Activated naive CD4-positive, alpha-beta T cell treated with anti-CD3 and anti-CD28 coated beads, Interleukin-2, amount 50 U/mL, for 16 hours (primary cell): Measurements from ENCODE around the gene GIMAP8.
"Not testable (repeated sequence)": the region's sequence is repeated elsewhere in the genome, so short reads cannot be mapped to it uniquely, and the experiment has no call there.

ENCODE experiments used
- DNase-seq: peaks from one replicate; pipeline ENCODE4 v3.0.0-alpha.2; 2020

GIMAP8 gene

GRCh38 chr7:150441524-150441923 is 8.9 kb upstream of the GIMAP8 start:
- DNase-seq = no peak

GRCh38 chr7:150442811-150443210 is 7.6 kb upstream of the GIMAP8 start:
- DNase-seq = no peak

DNA sequence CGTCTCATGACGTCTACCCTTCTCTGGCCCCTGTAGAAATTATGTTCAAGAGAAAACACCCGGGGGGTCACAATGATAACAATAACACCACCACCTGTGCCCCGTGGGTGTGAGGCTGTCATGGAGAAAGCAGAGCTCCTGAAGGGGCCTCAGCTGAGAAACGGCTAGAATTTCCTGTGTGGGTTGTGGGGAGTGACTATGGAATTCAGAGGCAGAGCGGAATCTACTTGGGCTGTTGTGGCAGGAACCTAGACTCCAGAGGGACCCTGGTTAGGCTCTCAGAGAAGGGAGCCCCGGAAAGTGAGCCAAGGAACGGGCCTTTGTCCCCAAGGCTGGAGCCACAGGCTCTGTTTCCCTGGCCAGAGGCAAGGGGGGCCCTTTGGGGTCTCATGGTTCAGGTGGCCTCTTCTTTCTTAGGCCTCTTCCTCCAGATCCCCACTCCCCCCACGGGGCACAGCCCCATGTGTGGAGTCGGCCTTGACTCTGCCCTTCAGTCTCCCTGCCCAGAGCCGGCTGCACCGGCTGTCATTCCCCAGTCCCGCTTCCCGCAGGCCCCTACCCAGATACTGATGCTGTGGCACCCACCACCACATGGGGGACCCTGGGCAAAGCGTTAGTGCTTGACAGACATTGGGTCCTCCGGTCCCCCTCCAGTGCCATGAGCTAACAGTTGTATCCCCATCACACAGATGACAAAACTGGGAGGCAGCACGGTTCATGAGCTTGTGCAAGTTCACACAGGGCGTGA is 6.5 kb upstream of the GIMAP8 start:
- DNase-seq = no peak

GRCh38 chr7:150444674-150445365 is 5.6 kb upstream of the GIMAP8 start:
- no peak for DNase-seq

DNA sequence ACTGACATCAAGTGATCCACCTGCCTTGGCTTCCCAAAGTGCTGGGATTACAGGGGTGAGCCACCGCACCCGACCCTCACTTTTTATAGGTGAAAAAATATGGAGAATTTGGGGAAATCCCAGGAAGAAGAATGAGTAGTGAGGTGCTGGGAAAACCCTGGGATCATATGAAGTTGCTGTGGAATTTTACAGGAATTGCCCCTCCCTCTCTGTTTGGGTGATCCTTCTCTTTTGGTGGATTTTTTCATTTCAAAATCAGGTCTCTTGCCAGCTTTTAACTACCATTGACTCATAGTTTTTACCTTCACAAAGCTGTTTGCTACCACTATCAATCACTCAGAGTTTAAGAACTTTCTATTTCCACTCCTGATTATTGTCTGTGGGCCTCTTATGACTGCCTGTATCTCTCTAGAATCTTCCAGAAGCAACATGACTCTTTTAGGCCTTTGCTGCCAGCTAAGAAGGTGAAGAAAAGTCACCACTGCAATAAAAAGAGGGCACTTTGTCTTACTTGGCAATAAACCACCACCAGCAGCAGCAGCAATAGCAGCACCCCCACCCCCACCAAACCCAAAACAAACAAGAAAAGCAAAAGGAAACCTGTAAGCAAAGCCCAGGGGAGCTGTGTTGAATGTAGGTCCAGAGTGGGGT is 4.0 kb upstream of the GIMAP8 start:
- DNase-seq = no peak

GRCh38 chr7:150447966-150448788 is 2.3 kb upstream of the GIMAP8 start:
- no peak for DNase-seq

DNA sequence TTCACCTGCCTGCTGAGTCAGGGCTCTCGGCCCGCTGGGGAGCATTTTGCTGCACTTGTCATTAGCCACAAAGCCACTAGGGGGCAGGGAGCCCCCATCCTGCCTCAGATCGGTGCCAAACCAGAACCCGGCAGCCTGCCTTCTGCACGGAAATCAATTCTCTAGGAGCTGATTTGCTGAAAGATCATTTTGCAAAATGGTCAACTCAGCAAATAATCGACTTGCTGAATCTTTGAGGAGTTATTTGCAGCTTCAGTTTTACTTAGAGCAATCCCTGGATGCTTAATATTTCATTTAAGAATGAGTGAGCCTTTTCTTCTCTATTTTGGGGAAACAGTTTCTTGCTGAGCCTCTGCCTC is 1.7 kb upstream of the GIMAP8 start:
- peak; percentile 88 for DNase-seq

DNA sequence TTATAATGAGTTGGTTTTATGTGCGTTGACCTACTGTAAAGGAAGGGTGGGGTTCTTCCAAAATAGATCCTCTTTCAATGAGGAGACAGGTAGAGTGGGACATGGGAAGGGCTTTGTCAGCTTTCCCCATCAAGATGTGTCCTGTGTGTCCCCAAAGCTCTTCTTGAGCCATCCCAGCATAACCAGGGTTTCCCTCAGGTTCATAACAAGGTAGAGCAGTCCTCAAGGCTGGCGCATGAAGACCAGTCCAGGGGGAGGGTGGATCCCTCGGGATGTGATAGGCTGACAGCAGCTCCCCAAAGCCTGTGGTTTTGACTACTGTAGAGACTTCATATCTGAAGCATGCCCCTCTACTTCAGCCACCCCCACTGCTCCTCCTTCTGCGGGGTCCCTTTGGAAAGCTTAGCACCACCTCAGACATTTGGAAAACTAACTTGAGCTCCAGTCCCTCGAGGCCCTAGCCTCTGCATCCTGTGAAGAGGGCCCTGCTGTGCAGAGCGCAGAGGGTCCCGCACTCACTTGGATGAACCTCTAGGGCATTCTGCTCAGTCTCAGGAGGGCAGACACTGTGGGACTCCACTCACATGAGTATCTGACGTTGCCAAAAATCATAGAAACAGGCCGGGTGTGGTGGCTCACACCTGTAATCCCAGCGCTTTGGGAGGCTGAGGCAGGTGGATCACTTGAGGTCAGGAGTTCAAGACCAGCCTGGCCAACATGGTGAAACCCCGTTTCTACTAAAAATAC is 1.1 kb upstream of the GIMAP8 start:
- DNase-seq = no peak

DNA sequence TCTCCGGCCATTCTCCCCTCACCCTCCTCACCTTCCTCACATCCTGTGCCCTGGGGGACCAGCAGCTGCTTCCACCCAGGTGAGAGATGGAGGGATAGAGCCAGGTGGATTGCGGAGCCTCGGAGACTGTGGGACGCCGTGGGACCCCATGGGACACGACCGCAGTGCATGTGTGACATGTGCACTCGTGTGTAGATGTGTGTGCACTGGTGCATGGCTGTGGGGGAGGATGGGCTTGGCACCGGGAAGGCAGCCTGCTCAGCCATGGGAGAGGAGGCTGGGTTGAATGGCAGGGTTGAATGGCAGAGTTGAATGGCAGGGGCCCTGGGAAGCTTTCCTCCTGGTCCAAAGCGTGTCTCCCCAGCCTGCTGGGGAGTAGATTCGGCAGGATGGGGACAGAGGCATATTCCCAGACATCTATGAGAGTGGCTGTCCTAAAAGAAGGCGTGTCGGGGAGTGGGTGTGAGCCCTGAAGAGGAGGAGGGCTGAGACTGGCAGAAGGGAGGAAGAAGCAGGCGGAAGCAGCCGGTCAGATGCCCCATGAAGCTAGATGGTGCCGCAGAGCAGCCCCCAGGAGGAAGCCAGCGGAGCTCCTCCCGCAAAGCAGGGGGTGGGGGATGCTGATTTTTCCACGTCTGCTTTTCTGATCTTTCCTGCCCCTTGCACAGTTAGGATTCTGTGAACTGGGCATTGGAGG is 815 bp downstream of the GIMAP8 start:
- DNase-seq = peak; percentile 61

DNA sequence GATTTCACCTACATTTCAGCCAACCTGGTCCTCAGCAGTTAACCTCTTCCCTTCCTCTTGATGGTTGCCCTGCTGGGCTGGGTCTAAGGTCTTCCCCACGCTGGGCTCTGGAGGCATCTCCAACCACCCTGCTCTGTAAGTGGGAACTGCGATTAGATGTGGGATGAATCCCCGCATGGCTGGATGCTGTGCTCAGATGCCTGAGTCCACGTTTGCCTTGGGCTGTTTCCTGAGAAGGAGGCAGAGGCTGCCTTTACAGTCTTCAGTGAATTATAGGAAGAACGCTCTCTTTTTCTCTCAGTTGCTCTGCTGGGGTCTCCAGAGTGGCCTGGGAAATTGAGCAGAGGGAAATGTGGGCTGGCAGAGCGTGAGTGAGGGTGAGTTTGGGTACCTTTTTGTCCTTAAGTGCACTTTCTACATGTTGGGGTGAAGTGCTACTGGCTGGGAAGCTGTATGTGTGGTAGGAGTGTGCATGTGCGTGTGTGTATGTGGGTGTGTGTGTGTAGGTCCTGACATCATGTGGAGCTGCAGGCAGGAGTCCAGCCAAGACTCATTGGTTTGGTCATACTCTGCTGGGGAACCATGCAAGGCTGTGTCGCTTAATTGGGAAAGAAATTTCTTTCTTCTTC is 1.5 kb downstream of the GIMAP8 start:
- peak; percentile 38 for DNase-seq

DNA sequence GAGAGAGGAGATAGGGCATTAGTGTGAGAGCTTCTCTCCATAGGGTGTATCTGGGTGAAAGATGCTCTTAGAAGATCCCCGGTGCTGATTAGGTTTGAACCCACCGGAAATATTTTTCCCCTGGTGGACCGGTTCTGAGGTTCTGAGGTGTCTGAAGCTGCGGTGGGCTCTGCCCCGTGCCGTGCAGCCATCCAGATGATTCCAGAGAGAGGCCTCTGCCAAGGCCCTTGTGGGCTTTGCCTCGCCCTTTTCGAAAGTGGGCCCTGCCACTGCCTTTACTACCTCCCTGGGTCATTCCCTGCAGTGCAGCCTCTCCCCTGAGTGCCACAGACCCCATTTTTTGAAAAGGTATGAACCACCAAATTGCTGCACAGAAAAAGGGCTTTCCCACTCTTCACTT is 2.8 kb downstream of the GIMAP8 start:
- peak; percentile 30 for DNase-seq

DNA sequence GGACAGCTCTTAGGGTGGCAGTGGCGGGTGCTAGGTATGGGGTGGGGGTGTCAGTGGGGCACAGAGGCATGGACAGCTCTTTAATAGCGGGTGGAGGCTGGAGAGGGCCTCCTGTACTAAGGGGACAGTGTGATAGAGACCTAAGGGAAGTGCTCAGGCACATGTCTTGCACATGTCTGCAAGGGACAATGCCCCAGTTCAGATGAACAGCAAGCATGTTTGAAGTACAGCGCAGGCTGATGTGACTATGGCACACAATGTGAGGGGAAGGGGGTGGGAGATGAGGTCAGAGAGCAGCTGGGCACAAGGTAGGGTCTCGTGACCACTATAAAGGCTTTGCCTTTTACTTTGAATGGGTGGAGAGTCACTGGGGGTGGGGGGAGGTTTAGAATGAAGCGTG is 3.5 kb downstream of the GIMAP8 start:
- DNase-seq = no peak

DNA sequence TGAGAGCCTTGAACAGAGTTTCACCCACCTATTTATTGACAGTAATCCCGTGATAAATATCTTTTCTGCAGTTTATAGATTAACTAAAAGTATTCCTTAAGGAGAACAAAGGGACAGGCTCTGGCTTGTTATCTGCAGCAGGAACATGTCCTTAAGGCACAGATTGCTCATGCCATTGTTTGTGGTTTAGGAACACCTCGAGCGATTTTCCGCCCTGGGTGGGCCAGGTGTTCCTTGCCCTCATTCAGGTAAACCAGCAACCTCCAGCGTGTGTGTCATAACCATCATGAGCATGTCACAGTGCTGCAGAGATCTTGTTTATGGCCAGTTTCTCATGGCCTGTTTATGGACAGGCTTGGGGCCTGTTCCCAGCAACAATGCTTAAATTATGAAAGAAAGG is 6.6 kb downstream of the GIMAP8 start:
- not testable (repeated sequence) for DNase-seq

- no peak for DNase-seq
These were observed 7.8 kb downstream of the GIMAP8 start for GRCh38 chr7:150458235-150458634.

DNA sequence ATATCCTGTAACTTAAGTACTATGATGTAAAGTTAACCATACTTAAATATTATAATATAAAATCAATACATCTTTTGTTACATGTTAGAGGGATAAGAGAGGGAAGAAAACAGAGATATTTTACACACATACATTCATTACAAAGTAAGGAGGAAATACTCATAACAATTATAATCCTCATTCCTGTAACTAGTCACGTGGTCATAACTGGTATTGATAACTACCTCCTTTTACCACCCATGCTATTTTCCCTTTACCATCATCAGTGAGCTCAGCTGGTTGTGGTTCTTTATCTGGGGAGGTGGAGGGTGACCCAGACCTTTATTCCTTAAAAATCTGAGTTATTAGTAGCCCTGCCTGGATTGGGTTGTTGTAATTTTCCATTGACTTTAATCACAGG is 8.3 kb downstream of the GIMAP8 start:
- no peak for DNase-seq

DNA sequence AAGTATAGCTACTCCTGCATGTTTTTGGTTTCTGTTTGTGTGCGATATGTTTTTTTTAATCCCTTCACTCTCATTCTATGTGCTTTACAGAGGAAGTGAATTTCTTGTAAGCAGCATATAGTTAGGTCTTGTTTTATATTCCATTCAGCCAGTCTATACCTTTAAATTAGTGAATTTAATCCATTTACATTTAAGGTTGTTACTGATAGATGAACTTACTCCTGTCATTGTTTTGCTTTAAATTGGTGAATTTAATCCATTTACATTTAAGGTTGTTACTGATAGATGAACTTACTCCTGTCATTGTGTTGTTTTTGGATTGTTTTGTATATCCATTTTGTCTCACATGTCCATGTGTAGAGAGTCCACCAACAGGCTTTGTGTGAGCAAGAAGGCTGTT is 11.1 kb downstream of the GIMAP8 start:
- DNase-seq = no peak

- DNase-seq = no peak
These were observed 12.0 kb downstream of the GIMAP8 start for GRCh38 chr7:150462413-150462812.

DNA sequence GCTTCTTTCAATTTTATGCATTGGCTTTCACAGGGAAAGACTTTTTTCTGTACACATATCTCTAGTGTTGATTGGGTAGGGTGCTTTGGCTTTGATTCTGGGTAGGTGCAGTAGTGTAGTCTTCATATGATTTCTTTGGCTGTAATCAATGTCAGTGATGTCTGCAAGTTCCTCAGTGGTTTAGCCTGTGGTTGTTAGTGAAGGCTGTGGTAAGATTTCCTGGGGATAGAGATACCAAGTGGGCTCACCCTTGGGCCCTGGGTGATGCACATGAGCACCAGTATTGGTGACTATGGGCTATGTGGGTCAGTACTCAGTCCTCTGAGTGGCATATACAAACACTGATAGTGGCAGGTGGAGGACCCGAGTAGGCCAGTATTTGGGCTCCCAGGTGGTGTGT is 13.0 kb downstream of the GIMAP8 start:
- DNase-seq = no peak

- no peak for DNase-seq
These were observed 14.5 kb downstream of the GIMAP8 start for GRCh38 chr7:150464962-150465361.

DNA sequence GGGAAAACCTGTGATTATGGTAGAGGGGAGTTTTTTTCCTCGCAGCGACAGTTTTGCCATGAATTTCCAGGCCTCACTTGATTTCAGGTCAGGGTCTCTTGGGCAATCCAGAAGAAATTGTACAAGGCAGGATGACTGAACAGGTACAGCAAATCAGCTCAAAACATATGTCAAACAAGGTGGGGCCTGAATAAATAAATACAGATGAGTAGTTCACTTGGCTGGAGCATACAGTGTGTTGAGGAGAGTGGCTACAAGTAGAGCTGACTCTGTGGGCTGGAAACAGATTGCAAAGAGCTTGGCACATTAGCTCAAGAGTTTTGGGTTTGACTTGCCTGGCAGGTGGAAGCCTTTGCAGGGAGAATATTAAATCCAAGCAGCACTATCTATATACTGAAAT is 15.0 kb downstream of the GIMAP8 start:
- no peak for DNase-seq

- no peak for DNase-seq
These were observed 16.0 kb downstream of the GIMAP8 start for GRCh38 chr7:150466477-150466876.
